Tibial nerve (tissue), 4 donors: ENCODE results near the gene TRMT44.

Experiments
- EP300 ChIP-seq, 2 donors: sonication (generic); formaldehyde crosslinking; IDR thresholded peaks; one replicate each; pipeline ENCODE4 v1.6.1; 2017; ENCODE audit warnings: antibody characterized with exemption in 2 of 2, mild to moderate bottlenecking in 1 of 2
- POLR2A ChIP-seq, 2 donors: fragments of 450-650 bp; IDR thresholded peaks; one replicate each; pipeline ENCODE4 v1.6.1; 2017; ENCODE audit warnings: antibody characterized with exemption in 2 of 2, mild to moderate bottlenecking in 2 of 2, moderate library complexity in 2 of 2
- TF ChIP-seq, protein P1 (sequence below), 5 experiments: fragments of 200-600 bp in 3 of 5; fragments of 450-650 bp in 2 of 5; sonication (generic) in 3 of 5; IDR thresholded peaks; one replicate each; pipeline ENCODE4 v1.5.1; 2016 to 2019; ENCODE audit warnings: antibody characterized with exemption in 5 of 5, mild to moderate bottlenecking in 3 of 5, moderate library complexity in 2 of 5

DNA sequence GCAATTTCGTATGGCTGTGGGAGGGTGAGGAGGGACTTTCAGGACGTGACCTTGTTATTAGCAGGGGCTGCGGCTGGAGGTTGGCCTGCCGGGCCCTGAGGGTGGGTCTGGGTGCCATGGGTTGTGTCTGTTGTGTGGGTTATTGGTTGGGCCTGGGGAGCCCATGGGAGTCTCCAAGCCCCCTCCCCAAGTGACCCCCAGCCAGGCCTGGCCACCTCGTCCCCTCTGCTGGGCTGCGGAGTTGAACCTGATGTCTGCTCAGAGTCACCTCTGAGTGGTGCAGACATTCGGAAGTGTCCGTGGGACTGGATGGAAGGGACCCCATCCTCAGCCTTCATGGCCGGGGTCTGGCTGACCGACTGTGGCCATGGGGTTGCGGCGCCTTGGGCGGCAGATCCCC, 67.7 kb downstream of the TRMT44 start:
- TF ChIP-seq, protein P1, sequence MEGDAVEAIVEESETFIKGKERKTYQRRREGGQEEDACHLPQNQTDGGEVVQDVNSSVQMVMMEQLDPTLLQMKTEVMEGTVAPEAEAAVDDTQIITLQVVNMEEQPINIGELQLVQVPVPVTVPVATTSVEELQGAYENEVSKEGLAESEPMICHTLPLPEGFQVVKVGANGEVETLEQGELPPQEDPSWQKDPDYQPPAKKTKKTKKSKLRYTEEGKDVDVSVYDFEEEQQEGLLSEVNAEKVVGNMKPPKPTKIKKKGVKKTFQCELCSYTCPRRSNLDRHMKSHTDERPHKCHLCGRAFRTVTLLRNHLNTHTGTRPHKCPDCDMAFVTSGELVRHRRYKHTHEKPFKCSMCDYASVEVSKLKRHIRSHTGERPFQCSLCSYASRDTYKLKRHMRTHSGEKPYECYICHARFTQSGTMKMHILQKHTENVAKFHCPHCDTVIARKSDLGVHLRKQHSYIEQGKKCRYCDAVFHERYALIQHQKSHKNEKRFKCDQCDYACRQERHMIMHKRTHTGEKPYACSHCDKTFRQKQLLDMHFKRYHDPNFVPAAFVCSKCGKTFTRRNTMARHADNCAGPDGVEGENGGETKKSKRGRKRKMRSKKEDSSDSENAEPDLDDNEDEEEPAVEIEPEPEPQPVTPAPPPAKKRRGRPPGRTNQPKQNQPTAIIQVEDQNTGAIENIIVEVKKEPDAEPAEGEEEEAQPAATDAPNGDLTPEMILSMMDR (IDR thresholded peaks at IDR 0.05) = no peak
- no peak for TF ChIP-seq POLR2A (IDR thresholded peaks at IDR 0.05)
- TF ChIP-seq EP300 (IDR thresholded peaks at IDR 0.05) = no peak
